ENCODE results near the gene NEURL4.
"Not testable (repeated sequence)": the region's sequence is repeated elsewhere in the genome, so short reads cannot be mapped to it uniquely, and the experiment has no call there.

The NEURL4 gene

GRCh38 chr17:7346761-7347614 is 17.9 kb upstream of the NEURL4 start:
- no peak for DNase-seq

DNA sequence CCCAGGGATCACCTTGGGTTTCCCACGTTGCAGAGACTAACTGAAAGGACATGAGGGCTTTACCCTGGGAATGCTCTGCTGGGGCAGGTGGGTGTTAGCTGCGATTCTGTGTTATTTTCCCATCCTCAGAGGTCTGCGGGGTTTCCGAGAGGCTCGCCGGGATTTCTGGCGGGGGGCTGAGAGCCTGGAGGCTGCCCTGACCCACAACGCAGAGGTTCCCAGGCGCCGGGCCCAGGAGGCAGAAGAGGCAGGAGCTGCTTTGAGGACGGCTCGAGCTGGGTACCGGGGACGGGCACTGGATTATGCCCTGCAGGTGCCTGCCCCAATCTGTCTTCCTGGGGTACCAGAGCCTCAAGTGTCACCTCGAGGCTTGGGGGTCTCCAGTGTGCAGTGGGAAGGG is 14.1 kb upstream of the NEURL4 start:
- DNase-seq, result no peak

GRCh38 chr17:7341842-7342241 is 12.7 kb upstream of the NEURL4 start:
- no peak for DNase-seq

- no peak for DNase-seq
These were observed 11.0 kb upstream of the NEURL4 start for GRCh38 chr17:7340179-7340578.

DNA sequence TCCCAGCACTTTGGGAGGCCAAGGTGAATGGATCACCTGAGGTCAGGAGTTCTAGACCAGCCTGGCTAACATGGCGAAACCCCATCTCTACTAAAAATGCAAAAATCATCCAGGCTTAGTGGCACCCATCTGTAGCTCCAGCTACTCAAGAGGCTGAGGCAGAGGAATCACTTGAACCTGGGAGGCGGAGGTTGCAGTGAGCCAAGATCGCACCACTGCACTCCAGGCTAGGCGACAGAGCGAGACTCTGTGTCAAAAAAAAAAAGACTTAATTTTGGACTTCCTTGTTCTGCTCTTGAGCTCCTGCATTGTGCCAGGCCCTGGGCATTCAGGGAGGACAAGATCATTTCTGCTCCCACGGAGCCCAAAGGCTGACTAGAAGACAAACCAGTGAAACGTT is 8.5 kb upstream of the NEURL4 start:
- DNase-seq, result not testable (repeated sequence)

DNA sequence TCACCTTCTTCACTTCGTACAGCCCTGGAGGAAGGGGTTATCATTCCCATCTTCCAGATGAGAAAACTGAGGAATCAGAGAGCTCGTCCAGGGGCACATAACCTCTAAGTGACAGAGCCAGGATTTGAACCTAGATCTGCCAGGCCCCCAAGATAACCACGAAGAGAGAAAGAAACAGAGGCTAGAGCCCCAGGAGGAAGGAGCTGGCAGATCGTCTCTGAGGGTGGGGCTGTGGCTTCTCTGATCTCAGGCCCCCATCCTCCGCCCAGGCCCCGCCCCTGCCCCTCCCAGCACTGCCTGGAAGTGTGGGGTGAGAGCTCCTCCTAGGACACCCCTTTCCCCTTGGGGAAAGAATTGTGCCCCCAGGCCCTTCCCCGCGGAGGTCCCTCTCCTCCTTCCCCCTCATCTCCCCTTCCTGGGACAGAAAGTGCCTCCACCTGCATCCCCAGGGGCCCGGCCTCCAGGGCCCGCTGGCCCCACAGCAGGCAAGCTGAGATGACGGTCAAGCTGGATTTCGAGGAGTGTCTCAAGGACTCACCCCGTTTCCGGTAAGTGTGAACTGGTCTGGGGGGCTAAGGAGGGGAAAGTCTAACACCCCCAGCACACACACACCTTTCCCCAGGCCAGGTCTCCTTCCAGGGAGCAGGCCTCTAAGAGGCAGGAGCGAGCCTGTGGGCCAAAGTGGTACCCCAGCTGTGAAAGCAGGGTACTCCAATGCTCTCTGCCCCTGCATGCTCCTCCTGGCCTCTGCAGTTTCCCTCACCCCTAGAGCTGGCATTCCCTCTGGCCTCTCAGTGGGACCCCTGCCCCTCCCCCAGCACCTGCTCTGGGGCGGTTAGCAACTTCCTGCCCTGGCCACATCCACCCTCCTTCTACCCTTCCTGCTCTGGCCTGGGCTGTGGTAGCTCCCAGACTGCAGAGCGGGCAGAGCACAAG is 7.4 kb upstream of the NEURL4 start, which contains the start of gene ACAP1:
ACAP1 (plus strand) TSS at position 290 of the 936 bp plus-strand sequence; CDS start at position 496, 206 bp downstream.
- no peak for DNase-seq

DNA sequence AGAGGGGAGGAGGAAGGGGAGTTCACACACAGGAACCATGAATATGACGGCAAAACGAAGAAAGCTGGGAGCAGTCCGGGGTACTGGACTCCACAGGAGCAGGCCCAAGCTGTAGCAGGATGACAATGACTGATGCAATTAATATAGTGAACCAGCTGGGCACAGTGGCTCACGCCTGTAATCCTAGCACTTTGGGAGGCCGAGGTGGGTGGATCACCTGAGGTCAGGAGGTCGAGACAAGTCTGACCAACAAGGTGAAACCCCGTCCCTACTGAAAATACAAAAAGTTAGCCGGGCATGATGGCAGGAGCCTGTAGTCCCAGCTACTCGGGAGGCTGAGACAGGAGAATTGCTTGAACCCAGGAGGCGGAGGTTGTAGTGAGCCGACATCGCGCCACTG is 6.6 kb upstream of the NEURL4 start:
- DNase-seq, result not testable (repeated sequence)

- no peak for DNase-seq
These were observed 5.9 kb upstream of the NEURL4 start for GRCh38 chr17:7334938-7335538.

- not testable (repeated sequence) for DNase-seq
These were observed 3.5 kb upstream of the NEURL4 start for GRCh38 chr17:7332600-7333069.

- DNase-seq, result no peak
These were observed 3.0 kb upstream of the NEURL4 start for GRCh38 chr17:7332111-7332510.

DNA sequence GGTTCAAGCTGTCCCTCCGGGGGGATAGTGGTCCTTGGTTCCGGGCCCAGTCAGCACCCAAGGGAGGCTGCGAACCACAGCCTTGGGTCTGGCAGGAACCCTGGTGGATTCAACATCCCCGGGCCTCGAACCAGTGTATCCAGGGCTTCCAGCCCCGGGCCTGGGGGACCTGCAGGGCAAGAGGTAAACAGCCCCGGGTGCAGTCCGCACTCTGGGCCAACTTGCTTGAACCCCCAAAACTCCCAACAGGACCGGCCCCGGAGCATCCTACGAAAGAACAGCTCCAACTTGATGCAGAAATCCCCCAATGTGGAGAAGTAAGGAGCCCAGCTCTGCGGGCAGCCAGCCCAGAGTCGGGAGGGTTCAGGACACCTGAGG is 1.5 kb upstream of the NEURL4 start:
- DNase-seq, result no peak

GRCh38 chr17:7329997-7330637 is 982 bp upstream of the NEURL4 start:
- no peak for DNase-seq

DNA sequence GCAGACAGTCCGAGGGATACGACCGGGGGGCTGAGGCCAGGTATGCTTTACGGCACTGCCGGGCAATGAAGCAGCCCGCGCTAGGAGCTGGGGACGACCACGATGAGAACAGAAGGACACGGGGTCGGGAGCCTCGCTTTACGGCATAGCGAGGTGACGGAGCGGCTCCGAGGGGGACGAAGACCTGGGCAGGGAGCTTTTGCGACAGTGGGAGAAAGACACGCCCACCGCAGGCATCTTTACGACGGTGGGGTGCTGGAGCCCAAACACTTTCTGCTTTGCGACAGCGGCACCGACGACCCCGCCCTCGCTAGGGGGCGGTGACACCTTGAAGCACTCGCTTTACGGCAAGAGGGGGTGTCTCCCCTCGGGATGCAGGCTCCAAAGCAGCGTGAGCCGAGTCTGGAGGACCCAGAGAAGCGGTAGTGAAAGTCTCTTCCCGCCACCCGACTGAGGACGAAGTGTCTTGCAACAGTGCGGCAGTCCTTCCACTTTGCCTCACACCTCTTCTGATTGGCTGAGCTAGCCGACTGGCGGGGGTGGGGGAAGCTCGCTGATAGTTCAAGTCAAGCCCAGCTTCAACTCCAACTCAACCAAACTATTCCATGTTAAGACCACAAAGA is 350 bp upstream of the NEURL4 start:
- peak; percentile 82 to 90 for DNase-seq

DNA sequence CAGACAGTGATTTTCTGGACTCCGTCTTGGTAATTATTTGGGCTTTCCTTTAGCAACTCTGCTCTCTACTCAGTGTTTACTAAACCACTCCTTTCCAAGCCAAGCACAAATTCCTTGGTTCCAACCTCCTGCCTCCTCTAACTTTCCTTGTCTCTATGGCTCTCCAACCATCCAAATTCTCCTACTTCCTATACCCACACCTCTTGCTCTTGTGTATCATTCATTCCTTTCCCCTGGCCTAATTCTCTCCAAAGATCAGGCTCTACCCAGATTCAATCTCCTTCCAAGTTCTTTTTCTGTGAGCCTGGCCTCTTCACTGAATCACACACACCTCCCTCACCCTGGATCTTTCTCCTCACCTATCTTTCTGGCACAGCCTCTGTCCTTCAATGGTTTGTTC is 1.1 kb downstream of the NEURL4 start:
- no peak for DNase-seq

- DNase-seq, result no peak
These were observed 1.6 kb downstream of the NEURL4 start for GRCh38 chr17:7327501-7327900.

- no peak for DNase-seq
These were observed 2.1 kb downstream of the NEURL4 start for GRCh38 chr17:7327056-7327455.

DNA sequence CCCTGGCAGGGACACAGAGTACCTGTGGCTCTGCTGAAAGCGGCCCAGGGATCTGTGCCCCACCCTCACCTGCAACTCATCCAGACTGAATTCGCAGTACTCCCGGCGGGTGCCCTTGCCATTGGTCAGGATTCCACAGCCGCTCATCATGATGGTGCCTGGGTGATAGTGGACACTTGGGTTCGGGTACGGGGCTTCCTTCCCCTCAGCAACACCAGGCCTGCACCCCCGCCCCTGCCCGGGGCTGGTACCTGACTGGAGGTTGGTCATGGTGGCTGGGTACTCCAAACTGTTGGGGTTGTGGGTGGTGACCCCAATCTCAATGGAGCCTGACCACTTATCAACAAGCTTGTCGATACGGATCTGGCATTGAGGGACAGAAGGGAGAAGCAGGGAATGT is 2.9 kb downstream of the NEURL4 start:
- no peak for DNase-seq

- DNase-seq, result no peak
These were observed 4.1 kb downstream of the NEURL4 start for GRCh38 chr17:7325031-7325528.

- no peak for DNase-seq
These were observed 4.7 kb downstream of the NEURL4 start for GRCh38 chr17:7324438-7324779.

- no peak for DNase-seq
These were observed 5.3 kb downstream of the NEURL4 start for GRCh38 chr17:7323731-7324437.

GRCh38 chr17:7322520-7323194 is 6.5 kb downstream of the NEURL4 start:
- no peak for DNase-seq
